ENCODE measurements around the gene USP47.
A peak's percentile ranks its signal among the peaks of the same experiment; 100 is the strongest.

Gene USP47

DNA sequence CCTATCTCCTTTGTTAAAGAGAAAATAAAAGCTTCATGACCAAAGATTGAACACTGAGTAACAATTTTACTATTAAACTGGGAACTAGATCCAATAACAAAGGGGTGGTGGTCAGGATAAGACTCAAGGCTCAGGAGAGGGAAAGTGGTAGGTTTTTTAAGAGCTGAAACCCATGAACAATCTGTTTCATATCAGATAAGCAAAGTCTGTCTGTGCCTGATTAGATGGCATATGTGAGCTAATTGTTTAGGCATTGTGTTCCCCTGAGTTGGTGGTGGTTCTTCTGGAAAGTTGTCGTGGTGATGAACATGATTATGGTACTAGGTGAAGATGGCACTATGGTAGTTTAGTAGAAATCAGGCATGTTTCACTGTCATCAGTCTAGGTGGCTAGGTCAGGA lies 24.4 kb downstream of the USP47 start:
- peak; percentile 81 for DNase-seq

DNA sequence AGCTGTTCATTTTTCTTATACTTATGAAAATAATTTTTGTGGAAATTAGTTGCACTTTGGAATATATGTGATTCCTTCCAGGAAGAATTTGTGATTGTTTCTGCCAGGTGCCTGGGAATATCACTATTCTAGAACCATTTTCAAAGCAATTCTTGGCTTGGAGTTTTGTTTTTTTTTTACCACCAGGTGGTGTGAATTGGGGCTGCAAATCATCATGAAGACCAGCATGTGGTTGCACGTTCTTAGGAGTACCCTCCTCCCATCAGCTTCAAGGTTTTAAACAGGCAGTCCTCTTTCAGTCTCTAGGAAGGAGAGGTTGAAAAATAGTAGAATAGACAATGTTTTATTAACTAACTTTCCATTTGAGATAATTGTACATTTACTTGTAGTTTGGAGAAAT lies 25.9 kb downstream of the USP47 start:
- DNase-seq = no peak

DNA sequence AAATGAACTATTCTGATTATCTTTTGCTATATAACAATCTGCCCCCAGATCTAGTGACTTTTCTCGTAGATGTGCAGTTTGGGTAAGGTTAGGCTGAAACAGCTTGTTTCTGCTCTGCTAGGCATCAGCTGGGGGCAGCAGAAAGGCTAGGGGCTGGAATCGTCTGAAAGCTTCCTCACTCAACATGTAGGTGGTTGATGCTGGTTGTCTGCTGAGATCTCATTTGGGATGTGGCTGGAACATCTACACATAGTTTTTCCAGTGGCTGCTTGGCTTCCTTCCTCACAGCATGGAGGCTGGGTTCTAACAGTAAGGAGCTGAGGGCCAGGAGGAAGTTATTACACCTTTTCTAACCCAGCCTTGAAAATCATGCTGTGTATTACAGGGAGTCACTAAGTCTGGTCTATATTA lies 30.2 kb downstream of the USP47 start:
- no peak for DNase-seq

DNA sequence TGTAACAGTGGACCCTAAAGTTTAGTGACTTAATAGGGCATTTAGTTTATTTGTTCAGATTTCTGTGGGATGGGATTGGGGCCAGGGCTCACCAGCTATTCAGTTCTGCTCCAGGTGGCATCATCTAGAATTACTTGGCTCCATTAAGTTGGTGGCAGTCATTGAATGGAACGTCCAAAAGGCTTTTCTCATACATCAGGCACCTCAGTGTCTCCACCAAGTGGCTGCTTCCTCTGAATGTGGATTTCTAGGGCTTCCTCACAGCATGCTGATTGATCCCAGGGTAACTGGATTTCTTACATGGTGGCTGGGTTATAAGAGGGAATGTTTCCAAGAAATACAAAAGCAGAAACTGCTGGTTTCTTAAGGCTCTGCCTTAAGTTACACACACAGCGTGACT lies 34.7 kb downstream of the USP47 start:
- peak; percentile 56 for DNase-seq

DNA sequence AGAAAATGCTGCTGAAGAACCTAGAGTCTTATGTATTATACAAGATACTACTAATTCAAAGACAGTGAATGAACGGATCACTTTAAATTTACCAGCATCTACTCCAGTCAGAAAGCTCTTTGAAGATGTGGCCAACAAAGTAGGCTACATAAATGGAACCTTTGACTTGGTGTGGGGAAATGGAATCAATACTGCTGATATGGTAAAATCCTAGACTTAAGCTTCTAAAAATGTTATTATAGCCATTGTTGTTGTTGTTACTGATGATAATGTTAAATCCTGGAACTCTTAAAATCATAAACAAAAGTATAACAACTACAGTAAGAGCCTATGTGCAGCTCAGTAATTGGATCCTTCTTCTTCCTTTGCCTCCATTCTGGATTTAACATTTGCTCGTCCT lies 38.4 kb downstream of the USP47 start:
- DNase-seq = no peak

DNA sequence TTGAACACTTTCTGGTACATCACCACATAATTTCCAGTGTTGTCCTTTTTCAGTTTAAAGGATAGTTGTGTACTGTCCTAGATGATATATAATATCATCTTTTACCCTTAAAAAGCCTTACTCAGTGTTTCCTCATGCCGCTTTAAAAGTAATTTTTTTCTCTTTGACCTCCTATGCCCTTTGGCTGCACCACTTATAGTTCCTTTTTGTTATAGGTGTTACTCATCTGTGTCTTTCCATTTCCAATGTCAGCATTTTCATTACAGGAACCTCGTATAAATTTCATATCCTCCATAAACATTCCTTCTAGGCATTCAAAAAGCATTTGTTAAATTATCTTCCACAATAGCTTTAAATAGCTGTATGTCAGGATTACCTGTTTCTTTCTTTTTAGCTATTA lies 40.8 kb downstream of the USP47 start:
- no peak for DNase-seq

DNA sequence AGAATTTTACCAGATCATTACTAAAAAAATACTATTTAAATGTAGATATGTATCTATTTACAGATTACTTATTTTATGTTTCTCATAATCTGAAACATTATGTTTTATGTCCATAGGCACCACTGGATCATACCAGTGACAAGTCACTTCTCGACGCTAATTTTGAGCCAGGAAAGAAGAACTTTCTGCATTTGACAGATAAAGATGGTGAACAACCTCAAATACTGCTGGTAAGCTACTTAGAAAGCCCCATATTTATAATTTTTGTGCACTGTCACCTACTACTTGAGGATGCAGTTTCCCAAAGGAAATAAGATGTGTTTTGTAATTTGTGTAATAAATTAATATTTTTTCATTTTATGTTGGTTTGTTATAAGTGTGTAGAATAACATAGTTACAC lies 42.6 kb downstream of the USP47 start:
- DNase-seq = no peak

DNA sequence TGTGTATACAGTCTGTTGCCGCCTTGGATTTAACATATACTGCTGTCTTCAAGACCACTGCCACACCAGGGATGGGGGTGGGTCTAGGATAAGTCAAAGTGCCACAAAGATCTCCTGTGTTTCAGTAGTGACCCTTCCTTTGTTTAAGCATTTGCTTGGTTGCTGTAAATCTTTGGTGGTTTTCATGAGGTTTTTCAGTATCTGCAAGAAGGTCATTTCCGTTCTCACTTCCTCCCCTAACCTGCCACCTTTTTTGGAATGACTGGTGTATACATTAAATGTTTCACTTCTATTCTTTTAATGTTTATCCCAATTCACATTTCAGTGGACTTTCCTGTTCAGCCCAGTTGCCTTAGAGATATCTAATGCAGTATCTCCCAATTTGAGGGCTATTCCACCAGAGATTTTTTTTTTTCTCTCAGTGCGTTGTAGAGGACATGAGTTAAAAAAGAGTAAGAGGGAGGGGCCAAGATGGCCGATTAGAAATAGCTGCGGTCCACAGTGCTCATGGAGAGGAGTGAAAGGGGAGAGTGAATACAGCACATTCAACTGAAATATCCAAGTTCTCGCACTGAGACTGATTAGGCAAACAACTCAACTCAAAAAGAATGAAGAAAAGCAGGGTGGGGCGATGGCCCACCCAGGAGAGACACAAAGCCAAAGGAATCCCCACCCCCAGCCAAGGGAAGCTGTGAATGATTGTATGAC lies 43.2 kb downstream of the USP47 start:
- no peak for DNase-seq

DNA sequence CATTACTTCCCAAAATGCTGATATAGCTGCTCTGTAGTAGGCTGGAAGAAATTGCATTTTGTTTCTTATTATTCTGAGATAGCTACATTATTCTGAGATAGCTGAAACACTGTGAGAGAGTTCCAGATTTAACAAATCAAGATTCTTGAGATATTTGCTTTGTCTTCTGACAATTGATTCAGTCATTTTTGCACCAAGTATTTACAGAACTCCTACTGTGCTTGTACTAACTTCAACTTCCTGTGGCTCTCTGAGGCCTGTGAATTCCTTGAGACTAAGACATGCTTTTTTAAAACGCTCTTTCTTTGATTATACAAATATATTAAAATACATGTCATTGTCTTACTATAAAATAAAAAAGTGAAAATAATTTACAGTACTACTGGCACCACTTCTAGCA lies 52.7 kb downstream of the USP47 start:
- no peak for DNase-seq

DNA sequence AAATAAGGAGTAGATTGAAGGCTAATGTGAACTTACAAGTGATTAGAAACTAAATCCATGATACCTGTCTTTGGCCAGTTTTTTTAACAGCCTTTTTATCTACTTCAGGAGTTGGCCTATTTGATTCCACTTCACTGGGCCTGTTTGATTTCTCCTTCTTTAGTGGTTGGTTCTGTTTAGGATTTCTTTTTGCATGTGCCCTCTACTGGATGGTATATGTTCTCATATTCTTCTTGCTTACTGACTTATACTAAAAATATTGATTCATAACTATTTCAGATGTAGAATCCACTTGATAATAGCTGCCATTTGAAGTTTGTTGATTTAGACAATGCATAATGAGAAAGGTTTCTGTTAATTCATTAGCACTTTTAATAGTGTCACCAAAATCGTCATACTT lies 53.9 kb downstream of the USP47 start:
- DNase-seq = peak; percentile 11

DNA sequence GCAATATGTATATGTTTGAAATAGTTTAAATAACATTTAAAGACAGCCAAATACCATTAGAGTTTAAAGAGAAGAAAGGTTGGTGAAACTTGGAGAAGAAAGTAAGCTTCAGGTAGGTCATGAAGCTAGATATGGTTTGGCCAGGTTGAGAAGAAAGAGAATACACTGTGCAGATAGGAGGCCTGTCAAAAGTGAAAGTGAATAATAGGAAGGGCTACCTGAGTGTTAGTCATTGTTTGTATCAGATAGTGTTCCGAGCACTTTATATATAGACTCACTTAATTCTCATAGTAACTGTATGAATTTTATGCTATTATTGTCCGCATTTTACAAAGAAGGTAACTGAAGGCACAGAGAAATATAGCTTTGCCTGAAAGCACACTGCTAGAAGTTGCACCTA lies 56.9 kb downstream of the USP47 start:
- no peak for DNase-seq

DNA sequence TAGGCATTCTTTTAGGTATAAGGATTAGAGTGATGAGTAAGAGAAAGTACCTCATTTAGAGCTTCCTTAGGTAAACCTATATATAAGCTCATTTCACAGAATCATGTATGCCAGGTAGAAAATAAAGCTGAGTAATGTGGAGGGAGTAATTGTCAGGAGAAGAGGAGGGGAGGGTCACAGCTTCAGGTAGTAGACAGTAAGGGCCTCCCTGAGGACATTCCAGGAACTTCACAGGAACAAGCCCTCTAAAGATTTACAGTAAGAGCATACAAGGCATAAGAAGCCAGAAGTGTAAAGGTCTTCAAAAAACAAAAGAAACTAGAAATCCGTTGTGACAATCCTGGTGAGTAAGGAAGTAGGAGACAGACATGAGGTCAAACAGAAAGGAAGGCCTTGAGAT lies 57.6 kb downstream of the USP47 start:
- DNase-seq = peak; percentile 6

DNA sequence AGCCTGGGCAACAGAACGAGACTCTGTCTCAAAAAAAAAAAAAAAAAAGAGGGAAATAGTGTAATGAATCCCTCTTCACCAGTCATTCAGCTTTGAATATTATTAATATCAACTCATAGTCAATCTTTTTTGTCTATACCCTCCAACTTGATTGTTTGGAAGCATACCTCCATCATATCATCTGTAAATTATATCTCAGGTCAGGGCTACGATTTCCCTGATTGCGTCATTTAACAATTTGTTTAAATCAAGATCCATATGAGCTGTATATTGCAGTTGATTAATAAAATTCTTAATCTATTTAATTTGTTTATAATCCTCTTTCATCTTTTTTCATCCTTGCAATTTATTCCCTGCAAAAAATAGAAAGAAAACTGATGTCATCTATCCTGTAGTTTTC lies 60.2 kb downstream of the USP47 start:
- DNase-seq = no peak

DNA sequence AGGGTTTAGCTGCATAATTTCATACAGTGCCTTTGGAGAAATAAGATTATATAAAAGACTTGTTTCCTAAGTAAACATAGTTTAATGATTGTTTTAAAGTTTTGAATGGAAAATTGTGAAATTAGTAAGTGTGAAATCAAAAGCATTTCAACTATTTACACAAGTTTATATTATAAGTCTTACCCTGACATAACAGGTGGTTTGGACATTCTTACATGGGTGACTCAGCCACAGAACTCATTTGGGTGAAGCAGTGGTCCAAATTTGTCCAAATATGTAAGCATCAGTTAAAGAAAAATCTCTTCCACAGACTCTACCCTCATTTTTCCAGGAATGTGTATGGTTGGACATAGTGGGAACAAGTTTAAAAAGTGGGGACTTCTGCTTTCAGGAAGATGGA lies 68.0 kb downstream of the USP47 start:
- no peak for DNase-seq

DNA sequence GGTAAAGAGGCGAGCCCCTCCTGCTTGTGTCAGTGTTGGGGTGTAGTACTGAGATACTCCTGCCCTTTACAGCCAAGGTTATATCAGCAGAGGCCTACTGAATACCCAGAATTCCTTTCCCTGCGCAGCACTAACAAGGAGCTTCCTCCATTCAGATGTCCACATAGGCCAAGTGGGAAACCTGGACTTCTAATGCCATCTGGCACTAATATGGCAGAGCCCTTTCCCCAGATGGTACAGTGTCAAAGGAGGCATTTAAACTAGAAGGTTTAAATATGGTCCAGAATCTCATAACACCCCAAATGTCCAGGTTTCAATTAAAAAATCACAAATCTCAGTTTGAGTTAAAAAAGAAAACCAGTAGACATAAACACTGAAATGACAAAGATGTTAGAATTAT lies 68.8 kb downstream of the USP47 start:
- no peak for DNase-seq

DNA sequence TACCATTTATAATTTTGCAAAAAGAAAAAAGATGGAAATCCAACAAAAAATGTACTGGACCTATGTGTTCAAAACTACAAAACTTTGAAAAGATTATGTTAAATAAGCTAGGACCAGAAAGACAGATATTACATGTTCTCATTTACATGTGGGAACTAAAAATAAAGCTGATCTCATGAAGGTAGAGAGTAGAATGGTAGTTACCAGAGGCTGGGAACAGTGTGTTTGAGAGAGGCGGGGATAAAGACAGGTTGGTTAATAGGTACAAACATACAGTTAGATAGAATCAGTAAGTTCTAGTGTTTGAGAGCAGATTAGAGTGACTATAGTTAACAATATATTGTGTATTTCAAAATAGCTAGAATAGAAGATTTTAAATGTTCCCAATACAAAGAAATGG lies 71.6 kb downstream of the USP47 start:
- DNase-seq = no peak

DNA sequence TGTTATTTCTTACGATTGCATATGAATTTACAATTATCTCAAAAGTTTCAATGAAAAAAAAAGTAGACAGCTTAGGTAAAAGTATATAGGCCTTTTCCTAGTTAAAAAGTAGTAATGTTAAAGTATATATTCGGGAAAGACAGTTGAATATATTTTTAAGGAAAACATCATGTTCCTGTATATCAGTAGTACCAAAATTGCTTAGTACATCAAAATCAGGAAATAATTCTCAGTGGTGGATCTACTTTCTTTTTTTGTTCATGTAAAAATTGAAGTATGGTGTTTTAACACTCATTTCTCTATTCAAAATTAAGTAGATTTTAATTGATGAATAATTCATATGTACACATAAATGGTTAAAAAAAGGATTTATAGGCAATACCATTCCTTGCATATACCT lies 73.9 kb downstream of the USP47 start:
- DNase-seq = no peak

DNA sequence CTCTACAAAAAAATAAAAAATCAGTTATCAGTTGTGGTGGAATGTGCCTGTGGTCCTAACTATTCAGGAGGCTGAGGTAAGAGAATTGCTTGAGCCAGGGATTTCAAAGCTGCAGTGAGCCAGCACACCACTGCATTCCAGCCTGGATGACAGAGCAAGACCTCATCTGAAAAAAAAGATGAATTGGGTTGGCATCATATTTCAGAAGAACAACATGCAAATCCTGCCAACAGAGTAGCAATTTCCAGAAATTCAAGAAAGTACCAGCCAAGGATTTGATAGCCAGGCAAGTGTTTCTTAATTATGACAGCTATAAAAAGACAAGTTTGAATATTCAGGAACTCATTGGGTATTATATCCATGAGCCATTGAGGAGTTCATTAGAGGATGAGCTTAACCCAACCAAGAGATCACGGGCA lies 75.2 kb downstream of the USP47 start:
- DNase-seq = no peak

DNA sequence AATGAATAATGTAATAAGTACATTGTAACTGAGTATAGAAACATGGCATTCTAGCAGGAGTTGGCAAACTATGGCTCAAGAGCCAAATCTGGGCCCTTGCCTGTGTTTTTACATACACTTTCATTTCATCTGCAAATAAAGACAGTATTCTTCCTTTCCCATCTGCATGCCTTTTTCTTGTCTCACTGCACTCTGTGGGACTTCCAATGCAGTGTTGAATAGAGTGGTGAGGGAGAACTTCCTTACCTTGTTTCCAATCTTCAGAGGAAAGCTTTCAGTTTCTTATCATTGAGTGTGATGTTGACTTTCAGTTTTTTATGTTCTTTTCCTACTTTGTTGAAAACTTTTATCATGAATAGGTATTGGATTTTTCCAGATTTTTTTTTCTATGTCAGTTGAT lies 82.1 kb downstream of the USP47 start:
- no peak for DNase-seq

DNA sequence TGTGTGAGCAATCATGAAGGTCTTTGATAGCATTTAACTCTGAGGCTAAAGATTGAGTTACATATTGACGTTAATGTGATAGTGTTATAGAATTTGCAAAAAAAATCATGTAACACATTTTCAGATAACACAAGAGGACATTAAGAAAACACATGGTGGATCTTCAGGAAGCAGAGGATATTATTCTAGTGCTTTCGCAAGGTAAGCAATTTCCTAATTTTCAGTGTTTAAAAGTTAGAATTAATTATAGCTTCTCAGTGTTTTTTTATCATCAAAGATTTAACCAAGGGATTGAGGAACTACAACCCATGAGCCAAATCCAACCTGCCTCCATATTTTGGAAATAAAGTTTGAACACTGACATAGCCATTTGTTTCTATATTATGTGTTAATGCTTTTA lies 88.1 kb downstream of the USP47 start:
- no peak for DNase-seq

DNA sequence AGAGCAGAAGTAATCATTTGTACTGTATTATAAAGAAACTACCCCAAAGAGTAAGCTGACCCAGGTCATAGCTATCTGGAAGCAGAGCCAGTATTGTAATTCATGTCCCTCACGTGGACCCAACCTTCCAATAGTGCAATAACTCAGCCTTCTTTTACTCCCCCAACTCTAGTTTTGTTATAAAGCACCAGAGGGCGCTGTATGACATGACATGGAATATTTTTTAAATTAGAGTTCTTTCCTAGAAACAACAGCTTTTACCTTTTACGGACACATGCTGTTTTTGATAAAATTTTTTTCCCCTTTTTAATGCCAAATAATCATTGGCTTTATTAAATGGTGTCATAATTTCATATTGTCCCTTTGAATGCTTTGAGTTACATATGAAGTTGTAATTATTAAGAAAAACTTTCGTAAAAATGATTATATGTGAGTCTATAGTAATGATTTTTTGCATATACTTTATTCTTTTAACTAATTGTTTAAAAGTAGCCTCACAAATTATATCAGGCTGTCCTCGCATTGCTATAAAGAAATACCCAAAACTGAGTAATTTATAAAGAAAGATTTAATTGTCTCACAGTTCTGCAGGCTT lies 89.8 kb downstream of the USP47 start:
- DNase-seq = peak; percentile 76

DNA sequence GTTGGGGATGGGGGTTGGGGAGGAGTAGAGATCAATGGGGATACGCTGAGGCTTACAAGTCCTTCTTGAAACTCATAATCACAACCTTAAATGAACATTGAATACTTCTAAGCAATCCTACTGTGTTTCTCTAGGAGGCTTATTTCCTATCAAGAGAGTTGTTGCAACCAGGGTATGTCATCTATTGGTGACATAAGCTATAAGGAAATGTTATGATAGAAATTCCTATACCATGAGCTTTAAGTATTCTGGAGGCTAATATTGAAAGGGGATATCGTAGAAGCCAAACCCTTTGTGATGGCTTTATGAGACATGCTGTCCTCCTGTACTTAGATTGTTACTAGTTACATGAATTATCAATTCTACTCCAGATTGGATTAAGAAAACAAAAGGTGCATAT lies 93.8 kb downstream of the USP47 start:
- DNase-seq = no peak

DNA sequence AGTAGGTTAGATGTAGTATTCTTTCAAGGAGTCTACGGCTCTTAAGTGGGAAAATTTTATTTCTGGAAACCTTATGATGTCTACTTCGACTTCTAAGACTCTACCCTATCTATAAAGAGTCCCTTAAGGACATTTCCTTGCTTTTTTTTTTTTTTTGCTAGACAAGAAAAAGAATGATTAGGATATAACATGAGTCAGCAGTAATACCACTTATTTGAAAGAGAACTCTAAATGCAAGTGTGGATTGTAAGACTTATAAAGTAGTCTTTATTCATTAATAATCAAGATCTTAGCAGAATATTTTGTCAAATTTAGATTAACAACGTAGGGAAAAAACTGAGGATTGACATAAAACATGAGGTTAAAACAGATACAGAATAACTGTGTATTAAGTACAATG lies 95.7 kb downstream of the USP47 start:
- DNase-seq = no peak

DNA sequence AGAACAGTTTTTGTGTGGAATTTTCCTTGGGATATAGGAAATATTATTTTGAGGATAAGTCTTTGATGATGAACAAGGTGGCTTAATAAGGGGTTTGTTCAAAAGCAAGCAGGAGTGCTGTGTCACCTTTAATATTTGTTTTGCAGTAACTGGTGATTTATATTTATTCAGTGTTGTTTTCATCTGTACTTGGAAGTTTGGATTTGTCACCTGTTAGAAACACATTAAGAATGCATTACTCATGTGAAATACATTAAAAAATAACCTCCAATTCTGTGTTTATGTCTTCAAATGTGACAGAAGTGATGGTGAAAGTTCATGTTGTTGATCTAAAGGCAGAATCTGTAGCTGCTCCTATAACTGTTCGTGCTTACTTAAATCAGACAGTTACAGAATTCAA lies 96.2 kb downstream of the USP47 start:
- DNase-seq = no peak

DNA sequence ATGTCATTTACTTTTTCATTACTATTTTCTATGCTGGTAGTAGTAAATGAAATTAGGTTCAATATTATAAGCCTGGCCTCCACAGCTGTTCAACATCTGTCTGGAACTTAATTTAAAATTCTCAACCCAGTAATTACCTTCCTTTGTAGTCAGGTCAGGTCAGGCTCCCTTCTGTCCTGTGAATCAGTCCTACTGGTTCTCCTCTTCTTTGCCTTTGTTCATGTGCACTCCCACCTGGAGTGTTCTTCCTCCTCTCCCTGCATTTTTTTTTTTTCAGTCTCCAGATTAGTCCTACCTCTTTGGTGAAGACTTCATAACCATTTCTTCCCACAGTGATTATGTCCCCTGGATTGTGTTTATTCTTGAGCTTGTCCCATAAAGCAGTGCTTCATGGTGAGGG lies 98.8 kb downstream of the USP47 start:
- DNase-seq = no peak

All from OCI-M1 (cell line).